Type B pancreatic cell (in vitro differentiated cells): Measurements from ENCODE around the gene MAP3K14. TPM values are rescaled to one million over a fixed set of nuclear protein-coding genes. Genes with fewer than 3 reads are reported as not detected.

ENCODE experiments used
- DNase-seq: peaks from one replicate; pipeline ENCODE4 v3.0.0; 2021; ENCODE audit warnings: mixed read lengths; ENCODE audit not compliant: unreplicated experiment; ENCODE audit errors: extremely low spot score
- H3K27ac Mint-ChIP-seq: 2 replicates; pipeline ENCODE4 v1.8.0; 2021; ENCODE audit warnings: mild to moderate bottlenecking, mixed read lengths
- H3K27me3 Mint-ChIP-seq: 2 replicates; pipeline ENCODE4 v1.8.0; 2021; ENCODE audit warnings: mixed read lengths
- H3K36me3 Mint-ChIP-seq: 2 replicates; pipeline ENCODE4 v1.8.0; 2021; ENCODE audit warnings: mixed read lengths
- H3K4me1 Mint-ChIP-seq: one replicate; pipeline ENCODE4 v1.8.0; 2021; ENCODE audit warnings: mixed read lengths; ENCODE audit not compliant: unreplicated experiment
- H3K4me3 Mint-ChIP-seq: 2 replicates; pipeline ENCODE4 v1.8.0; 2021; ENCODE audit warnings: mild to moderate bottlenecking, mixed read lengths
- H3K9me3 Mint-ChIP-seq: 2 replicates; pipeline ENCODE4 v1.8.0; 2021; ENCODE audit warnings: mixed read lengths
- total RNA-seq: library from RNA; stranded (reverse); gene quantifications from 2 replicates; pipeline ENCODE4 v1.2.1, GENCODE V29; 2021; ENCODE audit warnings: low replicate concordance
- TF ChIP-seq, protein P1 (sequence below): fragments of 200-600 bp; sonication (generic); conservative IDR thresholded peaks from 2 replicates; pipeline ENCODE4 v1.5.0; 2021; ENCODE audit warnings: antibody characterized with exemption, mild to moderate bottlenecking

The MAP3K14 gene
- total RNA-seq, 1 donor from 2014 or later: 10.4 TPM

- no peak overlapping the region for H3K27ac Mint-ChIP-seq
- H3K27me3 Mint-ChIP-seq: no peaks in the 10 kb centered on the region
- H3K4me1 Mint-ChIP-seq: peaks cover 5% of the 10 kb centered on the region
- H3K9me3 Mint-ChIP-seq: no peaks in the 10 kb centered on the region
- H3K36me3 Mint-ChIP-seq: peaks cover 10% of the 10 kb centered on the region
- H3K4me3 Mint-ChIP-seq: no peak overlapping the region
- no peak for DNase-seq
- TF ChIP-seq, protein P1, sequence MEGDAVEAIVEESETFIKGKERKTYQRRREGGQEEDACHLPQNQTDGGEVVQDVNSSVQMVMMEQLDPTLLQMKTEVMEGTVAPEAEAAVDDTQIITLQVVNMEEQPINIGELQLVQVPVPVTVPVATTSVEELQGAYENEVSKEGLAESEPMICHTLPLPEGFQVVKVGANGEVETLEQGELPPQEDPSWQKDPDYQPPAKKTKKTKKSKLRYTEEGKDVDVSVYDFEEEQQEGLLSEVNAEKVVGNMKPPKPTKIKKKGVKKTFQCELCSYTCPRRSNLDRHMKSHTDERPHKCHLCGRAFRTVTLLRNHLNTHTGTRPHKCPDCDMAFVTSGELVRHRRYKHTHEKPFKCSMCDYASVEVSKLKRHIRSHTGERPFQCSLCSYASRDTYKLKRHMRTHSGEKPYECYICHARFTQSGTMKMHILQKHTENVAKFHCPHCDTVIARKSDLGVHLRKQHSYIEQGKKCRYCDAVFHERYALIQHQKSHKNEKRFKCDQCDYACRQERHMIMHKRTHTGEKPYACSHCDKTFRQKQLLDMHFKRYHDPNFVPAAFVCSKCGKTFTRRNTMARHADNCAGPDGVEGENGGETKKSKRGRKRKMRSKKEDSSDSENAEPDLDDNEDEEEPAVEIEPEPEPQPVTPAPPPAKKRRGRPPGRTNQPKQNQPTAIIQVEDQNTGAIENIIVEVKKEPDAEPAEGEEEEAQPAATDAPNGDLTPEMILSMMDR: no peak
Measured at GRCh38 chr17:45266372-45266926, 50.4 kb downstream of the MAP3K14 start.

DNA sequence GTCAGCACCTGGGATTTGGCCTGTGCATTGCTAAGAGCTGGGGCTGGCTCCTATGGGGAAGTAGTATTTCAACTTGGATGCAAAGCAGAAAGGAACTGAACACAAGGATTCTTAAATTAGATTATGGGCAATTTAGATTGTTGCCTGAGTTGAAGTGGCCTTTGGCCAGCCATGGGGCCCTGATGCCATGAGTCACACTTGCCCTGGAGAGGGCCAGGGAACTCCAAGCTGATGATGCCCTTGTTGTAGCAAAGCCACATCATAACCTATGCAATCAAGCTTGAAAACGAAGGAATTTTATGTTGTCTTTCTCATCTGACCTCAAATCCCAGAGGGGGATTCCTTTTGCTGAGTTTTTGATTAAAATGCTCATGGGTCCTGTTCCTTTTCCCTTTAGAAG is 51.0 kb downstream of the MAP3K14 start:
- Mint-ChIP-seq H3K4me1 (peaks cover 5% of the 10 kb centered on the region), H3K27ac (no peak overlapping the region), H3K36me3 (peaks cover 10% of the 10 kb centered on the region), H3K9me3 (no peaks in the 10 kb centered on the region), H3K4me3 (no peak overlapping the region), H3K27me3 (peaks cover under 1% of the 10 kb centered on the region)
- TF ChIP-seq, protein P1: no peak
- DNase-seq: no peak

DNA sequence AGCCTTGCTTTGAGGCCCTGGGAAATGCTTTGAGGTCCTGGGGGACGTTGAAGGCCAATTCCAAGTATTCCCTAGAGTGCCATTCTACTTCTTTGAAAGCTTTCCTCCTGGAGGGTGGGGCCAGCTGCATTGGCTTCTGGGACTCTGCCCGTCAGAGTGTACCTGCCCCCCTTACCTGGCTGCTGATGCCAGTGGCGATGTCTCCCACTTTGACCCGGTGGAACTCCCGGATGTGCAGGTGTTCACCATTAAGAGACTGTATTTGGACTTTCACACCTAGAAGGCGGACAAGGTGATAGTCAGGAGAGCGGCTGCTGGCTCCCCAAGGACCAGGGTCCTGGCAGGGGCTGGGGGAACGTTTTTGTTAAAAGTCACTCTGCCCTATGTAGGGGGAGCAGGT is 51.8 kb downstream of the MAP3K14 start:
- H3K36me3 Mint-ChIP-seq: peaks cover 10% of the 10 kb centered on the region
- H3K9me3 Mint-ChIP-seq: no peaks in the 10 kb centered on the region
- H3K4me1 Mint-ChIP-seq: peaks cover 11% of the 10 kb centered on the region
- no peak for DNase-seq
- H3K27me3 Mint-ChIP-seq: peaks cover 3% of the 10 kb centered on the region
- TF ChIP-seq, protein P1: no peak
- no peak overlapping the region for H3K4me3 Mint-ChIP-seq
- H3K27ac Mint-ChIP-seq: no peak overlapping the region

DNA sequence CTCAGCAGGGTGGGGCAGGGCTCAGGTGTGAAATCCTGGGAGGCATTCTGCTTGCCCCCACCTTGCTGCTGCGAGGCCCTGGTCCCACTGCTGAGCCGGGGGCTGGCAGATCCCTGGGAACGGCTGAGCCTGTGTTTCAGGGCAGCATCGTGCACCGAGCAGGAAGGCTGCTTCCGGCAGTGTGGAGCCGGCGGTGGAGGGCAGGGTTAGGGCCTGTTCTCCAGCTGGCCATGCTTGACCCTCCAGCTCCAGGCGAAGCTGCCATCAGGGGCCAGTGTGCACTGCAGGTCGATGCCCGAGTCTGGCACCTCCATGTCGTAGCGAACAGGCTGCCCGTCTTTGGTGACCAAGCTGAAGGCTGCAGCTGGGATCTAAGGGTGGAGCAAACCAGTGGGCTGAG is 52.4 kb downstream of the MAP3K14 start:
- no peak overlapping the region for H3K27ac Mint-ChIP-seq
- H3K4me1 Mint-ChIP-seq: peaks cover 11% of the 10 kb centered on the region
- DNase-seq: no peak
- no peak overlapping the region for H3K4me3 Mint-ChIP-seq
- peaks cover 10% of the 10 kb centered on the region for H3K36me3 Mint-ChIP-seq
- TF ChIP-seq, protein P1: no peak
- no peaks in the 10 kb centered on the region for H3K9me3 Mint-ChIP-seq
- peaks cover 3% of the 10 kb centered on the region for H3K27me3 Mint-ChIP-seq

DNA sequence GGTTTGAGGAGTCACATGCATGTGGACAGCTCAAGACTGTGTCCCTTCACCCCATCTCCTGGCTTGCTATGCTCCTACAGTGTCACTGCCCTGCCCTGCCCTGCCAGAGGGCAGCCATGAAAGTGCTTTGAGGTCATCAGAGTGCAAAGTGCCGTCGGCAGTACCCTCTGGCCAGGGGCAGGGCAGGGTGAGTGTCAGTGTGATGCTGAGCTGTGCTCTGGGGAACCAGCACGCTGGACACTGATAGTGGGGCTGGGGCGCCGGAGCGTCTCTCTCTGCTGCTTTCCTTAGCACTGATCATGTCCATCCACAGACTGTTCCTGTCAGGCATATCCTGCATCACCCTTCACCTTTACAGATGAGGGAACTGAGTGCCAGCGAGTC is 53.4 kb downstream of the MAP3K14 start:
- Mint-ChIP-seq H3K4me1 (peaks cover 11% of the 10 kb centered on the region), H3K4me3 (no peak overlapping the region), H3K36me3 (peaks cover 10% of the 10 kb centered on the region), H3K9me3 (no peaks in the 10 kb centered on the region), H3K27me3 (peaks cover 3% of the 10 kb centered on the region), H3K27ac (no peak overlapping the region)
- DNase-seq: no peak
- TF ChIP-seq, protein P1: no peak
